ENCODE data around the gene PCK2.

Gene PCK2

GRCh38 chr14:24130717-24131548 is 36.8 kb downstream of the PCK2 start:
- TF ChIP-seq CTCF (IDR thresholded peaks at IDR 0.05; ENCODE audit: extremely low read depth, insufficient read depth, missing control alignments) = no peak
- no peak for DNase-seq (ENCODE audit: low spot score)
- in situ Hi-C loops (cut with MboI; ENCODE audit: low pct_unique_long_range_greater_than_20kb, low sequenced_read_pairs, unreplicated experiment) = no loop called here

GRCh38 chr14:24131549-24131966 is 37.4 kb downstream of the PCK2 start:
- in situ Hi-C loops (cut with MboI; ENCODE audit: low pct_unique_long_range_greater_than_20kb, low sequenced_read_pairs, unreplicated experiment) = no loop called here

GRCh38 chr14:24132061-24132685 is 38.1 kb downstream of the PCK2 start:
- no peak for DNase-seq (ENCODE audit: low spot score)
- in situ Hi-C loops (cut with MboI; ENCODE audit: low pct_unique_long_range_greater_than_20kb, low sequenced_read_pairs, unreplicated experiment) = no loop called here
- no peak for TF ChIP-seq CTCF (IDR thresholded peaks at IDR 0.05; ENCODE audit: extremely low read depth, insufficient read depth, missing control alignments)

More at GRCh38 chr14:24131549-24131966, 37.4 kb downstream of the PCK2 start:
- no peak for DNase-seq (ENCODE audit: low spot score)
- TF ChIP-seq CTCF (IDR thresholded peaks at IDR 0.05; ENCODE audit: extremely low read depth, insufficient read depth, missing control alignments) = no peak

GRCh38 chr14:24132976-24133375 is 38.9 kb downstream of the PCK2 start:
- TF ChIP-seq CTCF (IDR thresholded peaks at IDR 0.05; ENCODE audit: extremely low read depth, insufficient read depth, missing control alignments) = no peak
- in situ Hi-C loops (cut with MboI; ENCODE audit: low pct_unique_long_range_greater_than_20kb, low sequenced_read_pairs, unreplicated experiment) = no loop called here
- no peak for DNase-seq (ENCODE audit: low spot score)

GRCh38 chr14:24133735-24134134 is 39.6 kb downstream of the PCK2 start:
- DNase-seq (ENCODE audit: low spot score) = no peak
- in situ Hi-C loops (cut with MboI; ENCODE audit: low pct_unique_long_range_greater_than_20kb, low sequenced_read_pairs, unreplicated experiment) = no loop called here
- TF ChIP-seq CTCF (IDR thresholded peaks at IDR 0.05; ENCODE audit: extremely low read depth, insufficient read depth, missing control alignments) = no peak

GRCh38 chr14:24135584-24135833 is 41.4 kb downstream of the PCK2 start:
- TF ChIP-seq CTCF (IDR thresholded peaks at IDR 0.05; ENCODE audit: extremely low read depth, insufficient read depth, missing control alignments) = no peak
- no peak for DNase-seq (ENCODE audit: low spot score)
- in situ Hi-C loops (cut with MboI; ENCODE audit: low pct_unique_long_range_greater_than_20kb, low sequenced_read_pairs, unreplicated experiment) = no loop called here
